HCT116 (cell line): ENCODE measurements around the gene NDOR1. TPM values are rescaled to one million over a fixed set of nuclear protein-coding genes. Genes with fewer than 3 reads are reported as not detected.

Experiments
- ATAC-seq: fragments of 200-7000 bp; cut with Tn5 transposase; 2 replicates; pipeline ENCODE4 v1.9.1; 2020; ENCODE audit warnings: mild to moderate bottlenecking, moderate library complexity
- BruUV-seq: library from RNA; stranded (reverse); fragments of 400-500 nt; replicated peaks from 2 replicates; lab custom pipeline; 2021; lab: Mats Ljungman, UMichigan
- CTCF ChIA-PET: fragments of 300-600 bp; sonication (Branson Sonifier 250); formaldehyde crosslinking; loops from one replicate; lab custom pipeline; 2021; ENCODE audit warnings: antibody characterized with exemption; lab: Charles Lee
- POLR2A ChIA-PET: fragments of 300-600, 350-600 bp; sonication (Branson Sonifier 250); formaldehyde crosslinking; loops from one replicate; lab custom pipeline; 2021; ENCODE audit warnings: antibody characterized with exemption; lab: Charles Lee
- RAD21 ChIA-PET, 2 experiments: fragments of 300-600 bp; sonication (Branson Sonifier 250); formaldehyde crosslinking; loops; one replicate each; lab custom pipeline; 2023; ENCODE audit warnings: low total read pairs in 2 of 2; ENCODE audit not compliant: uncharacterized antibody in 2 of 2, unreplicated experiment in 2 of 2, low non-redundant PET in 1 of 2; lab: Charles Lee
- DNase-seq: peaks from one replicate; pipeline ENCODE4 v3.0.0-alpha.2; 2010; ENCODE audit warnings: low read depth, low spot score
- H2AFZ ChIP-seq: fragments of 200-600 bp; shearing (Covaris generic), sonication (generic); 2 replicates; pipeline ENCODE4 v1.6.1; 2017; ENCODE audit warnings: low read depth, mixed run types, mixed read lengths, antibody characterized with exemption, low read length; ENCODE audit not compliant: poor library complexity, severe bottlenecking
- H3K27ac ChIP-seq: 2 replicates; pipeline ENCODE4 v1.5.1; 2012; ENCODE audit warnings: low read depth, low read length
- H3K27me3 ChIP-seq: fragments of 200-600 bp; sonication (generic); 2 replicates; pipeline ENCODE4 v1.6.1; 2016; ENCODE audit warnings: mixed run types, low read length, mixed read lengths; ENCODE audit not compliant: insufficient read depth
- H3K36me3 ChIP-seq, 2 experiments: fragments of 200-500 bp in 1 of 2; fragments of 200-600 bp in 1 of 2; sonication (Bioruptor generic) in 1 of 2; sonication (generic) in 1 of 2; 2 replicates each; pipeline versions ENCODE4 v1.5.1 to v1.6.1; 2014 to 2016; ENCODE audit warnings: low read length in 2 of 2, inconsistent platforms in 1 of 2, mixed read lengths in 1 of 2, mixed run types in 1 of 2; ENCODE audit not compliant: insufficient read depth in 2 of 2, control insufficient read depth in 1 of 2
- H3K4me1 ChIP-seq, 2 experiments: fragments of 200-600 bp in 1 of 2; sonication (generic) in 1 of 2; 2 replicates each; pipeline versions ENCODE4 v1.5.1 to v1.6.1; 2012 to 2017; ENCODE audit warnings: low read length in 2 of 2, inconsistent platforms in 1 of 2, mild to moderate bottlenecking in 1 of 2, mixed read lengths in 1 of 2, mixed run types in 1 of 2, moderate library complexity in 1 of 2; ENCODE audit not compliant: insufficient read depth in 2 of 2, control insufficient read depth in 1 of 2
- H3K4me2 ChIP-seq: fragments of 200-600 bp; sonication (generic); 2 replicates; pipeline ENCODE4 v1.6.1; 2017; ENCODE audit warnings: mixed run types, low read length, mixed read lengths
- H3K4me3 ChIP-seq, 2 experiments: fragments of 200-600 bp in 1 of 2; sonication (generic) in 1 of 2; replicated peaks in 1 of 2; 2 replicates each; pipeline ENCODE4 v1.5.1; 2011 to 2016; ENCODE audit warnings: low read length in 2 of 2, control low read depth in 1 of 2, low read depth in 1 of 2, mild to moderate bottlenecking in 1 of 2, mixed read lengths in 1 of 2, mixed run types in 1 of 2
- H3K79me2 ChIP-seq: fragments of 200-600 bp; sonication (generic); 2 replicates; pipeline ENCODE4 v1.6.1; 2017; ENCODE audit warnings: mild to moderate bottlenecking, mixed run types, low read length, moderate library complexity, mixed read lengths; ENCODE audit not compliant: insufficient read depth
- H3K9ac ChIP-seq: fragments of 200-600 bp; sonication (generic); 2 replicates; pipeline ENCODE4 v1.6.1; 2016; ENCODE audit warnings: low read length, mixed read lengths
- H3K9me2 ChIP-seq: fragments of 200-600 bp; sonication (generic), shearing (Covaris generic); 2 replicates; pipeline ENCODE4 v1.6.1; 2017; ENCODE audit warnings: mixed run types, mild to moderate bottlenecking, moderate library complexity; ENCODE audit not compliant: insufficient read depth
- H3K9me3 ChIP-seq, 2 experiments: fragments of 200-500 bp in 1 of 2; fragments of 200-600 bp in 1 of 2; sonication (Bioruptor generic) in 1 of 2; sonication (generic) in 1 of 2; 2 replicates each; pipeline ENCODE4 v1.6.1; 2014 to 2017; ENCODE audit warnings: low read length in 2 of 2, mixed read lengths in 2 of 2, inconsistent platforms in 1 of 2, low read depth in 1 of 2, mild to moderate bottlenecking in 1 of 2, mixed run types in 1 of 2, moderate library complexity in 1 of 2; ENCODE audit not compliant: control insufficient read depth in 1 of 2, insufficient read depth in 1 of 2
- H4K20me1 ChIP-seq: fragments of 200-600 bp; sonication (generic), shearing (Covaris generic); 2 replicates; pipeline ENCODE4 v1.6.1; 2017; ENCODE audit warnings: mixed run types, mild to moderate bottlenecking, moderate library complexity; ENCODE audit not compliant: insufficient read depth
- CEBPB ChIP-seq: IDR thresholded peaks from 2 replicates; pipeline ENCODE4 v1.6.1; 2012; ENCODE audit warnings: low read depth
- EGR1 ChIP-seq: IDR thresholded peaks from 2 replicates; pipeline ENCODE4 v1.6.1; 2012; ENCODE audit warnings: low read depth
- EZH2 ChIP-seq: fragments of 200-600 bp; sonication (generic); IDR thresholded peaks from 2 replicates; pipeline ENCODE4 v1.6.1; 2017; ENCODE audit warnings: antibody characterized with exemption, mixed run types
- EZH2phosphoT487 ChIP-seq: fragments of 200-600 bp; IDR thresholded peaks from 2 replicates; pipeline ENCODE4 v1.6.1; 2018; ENCODE audit warnings: antibody characterized with exemption, borderline replicate concordance
- POLR2A ChIP-seq: IDR thresholded peaks from 2 replicates; pipeline ENCODE4 v1.7.0; 2011; ENCODE audit warnings: borderline replicate concordance; ENCODE audit not compliant: insufficient read depth, insufficient read length; ENCODE audit errors: extremely low read depth
- POLR2AphosphoS5 ChIP-seq: IDR thresholded peaks from 2 replicates; pipeline ENCODE4 v1.6.1; 2011; ENCODE audit warnings: mild to moderate bottlenecking, low read depth, low read length, moderate library complexity
- SIN3A ChIP-seq: IDR thresholded peaks from 2 replicates; pipeline ENCODE4 v1.6.1; 2012; ENCODE audit warnings: low read depth
- SP1 ChIP-seq: IDR thresholded peaks from 2 replicates; pipeline ENCODE4 v1.6.1; 2012; ENCODE audit warnings: low read depth
- SRF ChIP-seq: IDR thresholded peaks from 2 replicates; pipeline ENCODE4 v1.6.1; 2012; ENCODE audit warnings: low read depth
- TCF7L2 ChIP-seq: IDR thresholded peaks from 2 replicates; pipeline ENCODE4 v1.7.0; 2011; ENCODE audit warnings: borderline replicate concordance, inconsistent platforms; ENCODE audit not compliant: insufficient read depth, insufficient read length; ENCODE audit errors: extremely low read depth
- YY1 ChIP-seq: IDR thresholded peaks from 2 replicates; pipeline ENCODE4 v1.6.1; 2011; ENCODE audit warnings: low read length, low read depth, moderate library complexity, mild to moderate bottlenecking; ENCODE audit not compliant: insufficient replicate concordance; ENCODE audit errors: extremely low read depth
- intact Hi-C: fragments of 100-400 bp; cut with micrococcal nuclease; formaldehyde crosslinking; loops from 2 replicates; pipeline ENCODE4 v1.10.0; 2022
- total RNA-seq: library from RNA; stranded (reverse); gene quantifications from one replicate; pipeline ENCODE4 v1.2.1, GENCODE V29; 2021; ENCODE audit not compliant: unreplicated experiment
- TF ChIP-seq, protein P1 (sequence below): IDR thresholded peaks from 2 replicates; pipeline ENCODE4 v1.6.1; 2012
- TF ChIP-seq, protein P2 (sequence below): IDR thresholded peaks from 2 replicates; pipeline ENCODE4 v1.6.1; 2011; ENCODE audit warnings: mild to moderate bottlenecking, low read length, moderate library complexity; ENCODE audit not compliant: insufficient replicate concordance; ENCODE audit errors: extremely low read depth
- TF ChIP-seq, protein P3 (sequence below): IDR thresholded peaks from 2 replicates; pipeline ENCODE4 v1.6.1; 2012; ENCODE audit warnings: low read depth

NDOR1 gene
- total RNA-seq, 1 experiment from 2014 or later: 28.4 TPM

DNA sequence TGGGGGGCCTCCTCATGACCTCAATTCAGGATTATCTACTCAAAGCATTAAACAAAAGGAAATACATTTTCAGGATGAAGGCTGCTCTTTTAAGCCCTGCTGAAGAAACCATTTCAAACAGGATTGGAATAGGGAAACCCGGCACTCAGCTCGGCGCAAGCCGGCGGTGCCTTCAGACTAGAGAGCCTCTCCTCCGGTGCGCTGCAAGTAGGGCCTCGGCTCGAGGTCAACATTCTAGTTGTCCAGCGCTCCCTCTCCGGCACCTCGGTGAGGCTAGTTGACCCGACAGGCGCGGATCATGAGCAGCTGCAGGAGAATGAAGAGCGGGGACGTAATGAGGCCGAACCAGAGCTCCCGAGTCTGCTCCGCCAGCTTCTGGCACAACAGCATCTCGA, 772 bp upstream of the NDOR1 start:
- Histone ChIP-seq H3K4me2 (peak overlapping the region; percentile 93), H3K9me2 (no peaks in the 10 kb centered on the region), H2AFZ (no peak overlapping the region), H3K27me3 (no peaks in the 10 kb centered on the region), H3K79me2 (peaks cover 62% of the 10 kb centered on the region), H3K9me3 (no peaks in the 10 kb centered on the region), H3K9ac (peak overlapping the region; percentile 95), H3K27ac (peak overlapping the region; percentile 78), H3K4me1 (peaks cover 22 to 37% of the 10 kb centered on the region in 2 experiments), H3K4me3 (peak overlapping the region; percentile 91 to 98), H3K36me3 (peaks cover 0 to 9% of the 10 kb centered on the region in 2 experiments; a peak in 2 of 4 replicates), H4K20me1 (no peaks in the 10 kb centered on the region)
- ChIA-PET RAD21 (no interaction called here), POLR2A (interaction anchor here (1.9 to 2.1 kb wide), 2 partner anchors 16 to 18 kb away, joined by 6 read pairs; partner anchors contain the start of gene SSNA1), CTCF (no interaction called here)
- no peak for ATAC-seq
- no peak for DNase-seq
- TF ChIP-seq EZH2phosphoT487 (no peak), POLR2AphosphoS5 (no peak)
- TF ChIP-seq, protein P1, sequence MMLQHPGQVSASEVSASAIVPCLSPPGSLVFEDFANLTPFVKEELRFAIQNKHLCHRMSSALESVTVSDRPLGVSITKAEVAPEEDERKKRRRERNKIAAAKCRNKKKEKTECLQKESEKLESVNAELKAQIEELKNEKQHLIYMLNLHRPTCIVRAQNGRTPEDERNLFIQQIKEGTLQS: no peak
- TF ChIP-seq, protein P2, sequence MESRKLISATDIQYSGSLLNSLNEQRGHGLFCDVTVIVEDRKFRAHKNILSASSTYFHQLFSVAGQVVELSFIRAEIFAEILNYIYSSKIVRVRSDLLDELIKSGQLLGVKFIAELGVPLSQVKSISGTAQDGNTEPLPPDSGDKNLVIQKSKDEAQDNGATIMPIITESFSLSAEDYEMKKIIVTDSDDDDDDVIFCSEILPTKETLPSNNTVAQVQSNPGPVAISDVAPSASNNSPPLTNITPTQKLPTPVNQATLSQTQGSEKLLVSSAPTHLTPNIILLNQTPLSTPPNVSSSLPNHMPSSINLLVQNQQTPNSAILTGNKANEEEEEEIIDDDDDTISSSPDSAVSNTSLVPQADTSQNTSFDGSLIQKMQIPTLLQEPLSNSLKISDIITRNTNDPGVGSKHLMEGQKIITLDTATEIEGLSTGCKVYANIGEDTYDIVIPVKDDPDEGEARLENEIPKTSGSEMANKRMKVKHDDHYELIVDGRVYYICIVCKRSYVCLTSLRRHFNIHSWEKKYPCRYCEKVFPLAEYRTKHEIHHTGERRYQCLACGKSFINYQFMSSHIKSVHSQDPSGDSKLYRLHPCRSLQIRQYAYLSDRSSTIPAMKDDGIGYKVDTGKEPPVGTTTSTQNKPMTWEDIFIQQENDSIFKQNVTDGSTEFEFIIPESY: no peak
- intact Hi-C loops: loop anchor here (2.0 kb wide), 1 partner anchor 18 kb away; the partner anchor contains the start of gene RNF208
- BruUV-seq: no TSS peak

DNA sequence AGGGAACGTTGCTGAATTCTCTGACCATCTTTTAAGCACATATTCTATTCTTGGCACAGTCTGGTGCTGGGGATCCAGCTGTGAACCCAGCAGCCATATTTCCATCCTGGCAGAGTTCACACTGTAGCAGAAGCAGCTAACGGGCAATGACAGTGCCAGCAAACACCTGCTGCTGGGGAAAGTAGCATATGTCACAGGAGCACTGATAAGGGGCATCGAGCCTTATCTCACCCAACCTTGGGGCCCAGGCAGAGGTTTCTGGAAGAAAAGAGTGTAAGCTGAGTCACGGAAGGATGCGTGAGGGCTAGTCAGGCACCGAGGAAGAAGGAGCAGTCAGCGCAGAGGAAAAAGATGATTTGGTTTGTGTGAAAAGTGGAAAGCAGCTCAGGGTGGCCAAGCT, 1.1 kb downstream of the NDOR1 start:
- peaks cover 55% of the 10 kb centered on the region for H3K79me2 ChIP-seq
- POLR2A ChIA-PET: no interaction called here
- H3K9me2 ChIP-seq: no peaks in the 10 kb centered on the region
- H3K4me2 ChIP-seq: peak overlapping the region; percentile 93
- peak overlapping the region; percentile 95 for H3K9ac ChIP-seq
- RAD21 ChIA-PET: no interaction called here
- H3K4me3 ChIP-seq: peak overlapping the region; percentile 91 to 98
- H3K27ac ChIP-seq: peak overlapping the region; percentile 78; the same call in 1 of the 2 replicates
- CTCF ChIA-PET: interaction anchor here (0.6 kb wide), 1 partner anchor 76 kb away, joined by 3 read pairs; no protein-coding TSS in a partner anchor
- no peaks in the 10 kb centered on the region for H4K20me1 ChIP-seq
- ATAC-seq (no peak), DNase-seq (no peak)
- H3K9me3 ChIP-seq: no peaks in the 10 kb centered on the region
- no TSS peak for BruUV-seq
- peaks cover 0 to 13% of the 10 kb centered on the region in 2 experiments; a peak in 2 of 4 replicates for H3K36me3 ChIP-seq
- H2AFZ ChIP-seq: no peak overlapping the region
- H3K4me1 ChIP-seq: peaks cover 20 to 28% of the 10 kb centered on the region in 2 experiments
- intact Hi-C loops: no loop called here
- H3K27me3 ChIP-seq: no peaks in the 10 kb centered on the region
- TF ChIP-seq SIN3A: no peak
- TF ChIP-seq SRF: no peak
- no peak for TF ChIP-seq EGR1
- no peak for TF ChIP-seq TCF7L2
- no peak for TF ChIP-seq CEBPB
- TF ChIP-seq, protein P3, sequence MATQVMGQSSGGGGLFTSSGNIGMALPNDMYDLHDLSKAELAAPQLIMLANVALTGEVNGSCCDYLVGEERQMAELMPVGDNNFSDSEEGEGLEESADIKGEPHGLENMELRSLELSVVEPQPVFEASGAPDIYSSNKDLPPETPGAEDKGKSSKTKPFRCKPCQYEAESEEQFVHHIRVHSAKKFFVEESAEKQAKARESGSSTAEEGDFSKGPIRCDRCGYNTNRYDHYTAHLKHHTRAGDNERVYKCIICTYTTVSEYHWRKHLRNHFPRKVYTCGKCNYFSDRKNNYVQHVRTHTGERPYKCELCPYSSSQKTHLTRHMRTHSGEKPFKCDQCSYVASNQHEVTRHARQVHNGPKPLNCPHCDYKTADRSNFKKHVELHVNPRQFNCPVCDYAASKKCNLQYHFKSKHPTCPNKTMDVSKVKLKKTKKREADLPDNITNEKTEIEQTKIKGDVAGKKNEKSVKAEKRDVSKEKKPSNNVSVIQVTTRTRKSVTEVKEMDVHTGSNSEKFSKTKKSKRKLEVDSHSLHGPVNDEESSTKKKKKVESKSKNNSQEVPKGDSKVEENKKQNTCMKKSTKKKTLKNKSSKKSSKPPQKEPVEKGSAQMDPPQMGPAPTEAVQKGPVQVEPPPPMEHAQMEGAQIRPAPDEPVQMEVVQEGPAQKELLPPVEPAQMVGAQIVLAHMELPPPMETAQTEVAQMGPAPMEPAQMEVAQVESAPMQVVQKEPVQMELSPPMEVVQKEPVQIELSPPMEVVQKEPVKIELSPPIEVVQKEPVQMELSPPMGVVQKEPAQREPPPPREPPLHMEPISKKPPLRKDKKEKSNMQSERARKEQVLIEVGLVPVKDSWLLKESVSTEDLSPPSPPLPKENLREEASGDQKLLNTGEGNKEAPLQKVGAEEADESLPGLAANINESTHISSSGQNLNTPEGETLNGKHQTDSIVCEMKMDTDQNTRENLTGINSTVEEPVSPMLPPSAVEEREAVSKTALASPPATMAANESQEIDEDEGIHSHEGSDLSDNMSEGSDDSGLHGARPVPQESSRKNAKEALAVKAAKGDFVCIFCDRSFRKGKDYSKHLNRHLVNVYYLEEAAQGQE: no peak
- TF ChIP-seq POLR2A: no peak
- no peak for TF ChIP-seq SP1
- TF ChIP-seq EZH2: no peak
- TF ChIP-seq YY1: no peak
- TF ChIP-seq EZH2phosphoT487: no peak
- TF ChIP-seq POLR2AphosphoS5: no peak
